GM19239 (cell line): ENCODE results near the gene ANXA7.

Source experiments
- DNase-seq: peaks from one replicate; pipeline ENCODE4 v3.0.0; 2011; ENCODE audit warnings: low spot score; ENCODE audit not compliant: insufficient read length
- FAIRE-seq: peaks from 2 replicates; lab custom pipeline; 2011; peaks lifted over from hg19 to GRCh38; lab: Jason Lieb, UNC

ANXA7 gene

DNA sequence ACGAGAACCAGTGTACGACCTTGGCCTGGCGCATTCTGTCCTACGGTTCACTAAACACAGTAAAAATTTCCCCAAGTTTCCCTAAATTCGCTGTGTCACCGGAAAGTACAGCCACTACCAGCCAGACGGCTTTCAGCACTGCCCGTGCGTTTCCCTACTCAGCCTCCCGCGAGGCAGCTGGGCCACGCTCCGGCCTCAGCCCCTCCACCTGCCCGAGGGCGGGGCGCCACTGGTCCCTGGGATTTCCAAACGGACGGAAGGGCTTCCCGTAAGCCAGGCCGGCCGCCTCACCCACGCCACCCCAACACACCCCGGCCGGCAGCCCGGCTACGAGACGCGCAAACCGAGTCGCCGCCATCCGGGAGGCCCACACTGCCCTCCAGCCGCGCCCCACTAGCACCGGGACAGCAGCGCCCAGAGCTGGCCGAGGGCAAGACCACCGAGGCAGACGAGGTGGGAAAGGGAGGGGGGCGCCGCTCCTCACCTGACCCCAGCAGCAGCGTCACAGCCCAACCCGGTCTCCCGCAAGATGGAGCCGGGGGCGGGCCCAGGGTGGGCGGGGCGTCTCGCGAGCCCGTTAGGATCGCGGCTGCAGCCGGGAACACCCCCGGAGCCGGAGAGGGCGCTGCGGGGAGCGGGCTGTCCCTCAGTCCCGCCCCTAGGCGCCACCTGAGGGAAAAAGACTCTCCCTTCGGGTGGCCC, at the start of gene ANXA7:
TSS of gene ANXA7 (minus strand) at position 531 of the 702 bp plus-strand sequence. CDS start 13,202 bp downstream, outside the sequence.
- FAIRE-seq (peak; percentile 58), DNase-seq (peak; percentile 92)

DNA sequence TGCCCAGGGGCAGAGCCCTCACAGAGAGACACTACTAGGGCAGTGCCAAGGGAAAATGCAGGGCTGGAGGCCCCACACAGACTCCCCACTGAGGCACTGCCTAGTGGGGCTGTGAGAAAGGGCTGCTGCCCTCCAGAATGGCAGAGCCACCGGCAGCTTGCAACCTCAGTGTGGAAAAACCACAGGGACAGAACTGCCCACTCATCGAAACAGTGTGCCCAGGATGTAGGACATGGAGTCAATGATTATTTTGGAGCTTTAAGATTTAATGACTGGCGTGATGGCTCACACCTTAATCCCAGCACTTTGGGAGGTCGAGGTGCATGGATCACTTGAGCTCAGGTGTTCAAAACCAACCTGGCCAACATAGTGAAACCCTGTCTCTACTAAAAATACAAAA, 47.0 kb upstream of the ANXA7 start:
- DNase-seq (no peak), FAIRE-seq (no peak)

DNA sequence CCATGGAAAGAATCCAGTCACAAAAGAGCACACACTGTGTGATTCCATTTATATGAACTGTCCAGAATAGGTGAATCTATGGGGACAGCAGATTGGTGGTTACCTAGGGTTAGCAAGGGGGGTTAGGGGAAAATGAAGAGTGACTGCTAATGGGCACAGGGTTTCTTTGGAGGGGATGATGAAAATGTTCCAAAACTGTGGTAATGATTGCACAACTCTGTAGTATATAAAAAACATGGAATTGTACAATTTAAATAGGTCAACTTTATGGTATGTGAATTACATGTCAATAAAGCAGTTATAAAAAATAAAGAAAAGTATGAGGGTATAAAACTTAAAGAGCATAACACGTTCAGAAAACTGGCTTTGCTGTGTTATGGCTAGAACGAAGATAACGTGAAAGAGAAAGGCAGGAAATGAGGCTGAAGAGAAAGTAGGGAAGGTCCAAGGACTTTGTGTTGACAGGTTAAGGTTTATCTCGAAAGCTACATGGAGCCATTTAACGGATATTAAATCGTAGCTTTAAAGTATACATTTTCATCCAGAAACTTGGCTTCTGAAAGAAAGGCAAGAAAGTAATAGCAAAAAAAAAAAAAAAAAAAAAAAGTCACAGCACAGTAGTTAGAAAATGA, 45.9 kb upstream of the ANXA7 start:
- no peak for DNase-seq
- no peak for FAIRE-seq

DNA sequence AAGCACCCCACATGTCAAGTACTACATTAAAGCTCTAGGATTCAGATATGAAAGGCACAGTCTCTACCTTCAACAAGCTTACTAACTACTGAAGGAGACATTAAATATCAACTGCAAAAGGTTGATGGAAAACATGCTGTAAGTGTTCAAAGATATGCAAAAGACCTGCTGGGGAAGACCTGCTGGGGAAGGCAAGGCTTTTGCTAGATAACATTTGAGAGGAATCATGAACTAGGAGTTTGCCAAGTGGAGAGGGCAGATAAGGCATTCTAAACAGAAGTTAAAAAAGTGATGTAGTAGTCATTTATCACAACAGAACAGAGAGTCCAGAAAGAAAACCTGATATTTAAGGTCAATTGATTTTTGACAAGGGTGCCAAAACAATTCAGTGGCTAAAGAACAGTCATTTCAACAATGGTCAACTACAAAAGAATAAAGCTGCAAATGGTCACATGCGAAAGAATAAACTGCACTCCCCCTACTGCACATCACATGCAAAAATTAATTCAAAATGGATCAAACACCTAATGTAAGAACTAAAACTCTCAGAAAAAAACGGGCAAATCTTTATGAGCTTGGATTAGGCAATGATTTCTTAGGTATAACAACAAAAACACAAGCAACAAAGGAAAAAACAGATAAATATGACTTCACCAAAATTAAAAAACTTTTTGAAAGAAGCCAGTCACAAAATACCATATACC, 42.5 kb upstream of the ANXA7 start:
- DNase-seq (no peak), FAIRE-seq (no peak)

DNA sequence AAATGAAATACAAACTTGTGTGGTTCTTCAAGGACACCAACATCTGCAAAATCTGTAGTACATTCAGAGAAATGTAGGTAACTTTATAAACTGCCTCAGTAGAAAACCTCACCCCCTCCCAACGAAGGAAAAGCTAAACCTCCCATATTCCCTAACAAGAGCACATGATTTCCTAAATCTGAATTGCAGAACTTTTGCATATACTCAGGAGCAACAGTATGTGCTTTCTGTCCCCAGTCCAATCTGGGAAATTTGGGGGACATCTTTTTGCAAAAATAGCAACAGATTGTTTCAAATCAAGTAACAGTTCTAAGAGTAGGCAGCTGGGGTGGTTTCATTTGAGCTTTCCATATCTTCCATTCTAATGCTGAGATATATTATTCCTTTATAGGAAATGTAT, 35.3 kb upstream of the ANXA7 start:
- FAIRE-seq = no peak

DNA sequence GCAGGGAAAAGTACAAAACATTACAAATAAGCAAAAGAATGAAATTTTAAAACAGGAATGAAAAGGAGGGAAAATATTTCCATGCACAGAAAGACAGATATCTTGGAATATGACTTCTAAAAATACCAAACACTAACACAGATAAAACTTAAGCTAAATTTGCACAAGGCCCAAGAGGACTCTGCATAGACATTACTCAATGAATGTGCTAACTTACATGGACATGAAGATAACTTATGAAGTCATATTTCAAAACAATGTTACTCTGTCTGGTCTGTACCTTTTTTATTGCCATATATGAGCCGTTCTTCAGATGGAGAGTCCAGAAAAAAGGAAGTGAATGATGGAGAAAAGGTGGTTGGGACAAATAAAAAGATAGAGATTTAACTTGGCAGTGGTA, 34.5 kb upstream of the ANXA7 start:
- no peak for FAIRE-seq
- DNase-seq = no peak

More for the DNA sequence above, 35.3 kb upstream of the ANXA7 start:
- DNase-seq = no peak

DNA sequence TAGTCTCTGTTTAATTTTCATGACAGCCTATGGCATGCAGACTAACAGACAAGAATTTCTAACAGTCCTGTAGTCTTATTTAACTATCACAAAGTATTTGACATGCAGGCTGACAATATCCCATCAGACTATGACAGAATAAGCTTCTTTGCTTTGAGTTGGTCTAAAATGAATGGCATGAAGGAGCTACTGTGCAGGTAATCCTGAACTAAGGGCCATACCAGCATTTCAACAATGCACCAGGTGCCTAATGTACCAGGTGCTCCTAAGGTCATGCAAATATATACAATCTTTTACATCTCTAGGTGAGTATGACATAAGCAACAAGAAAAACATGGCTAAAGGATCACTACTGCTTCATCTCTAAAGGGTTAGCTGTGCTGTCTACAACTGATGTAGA, 33.1 kb upstream of the ANXA7 start:
- FAIRE-seq (no peak), DNase-seq (no peak)

DNA sequence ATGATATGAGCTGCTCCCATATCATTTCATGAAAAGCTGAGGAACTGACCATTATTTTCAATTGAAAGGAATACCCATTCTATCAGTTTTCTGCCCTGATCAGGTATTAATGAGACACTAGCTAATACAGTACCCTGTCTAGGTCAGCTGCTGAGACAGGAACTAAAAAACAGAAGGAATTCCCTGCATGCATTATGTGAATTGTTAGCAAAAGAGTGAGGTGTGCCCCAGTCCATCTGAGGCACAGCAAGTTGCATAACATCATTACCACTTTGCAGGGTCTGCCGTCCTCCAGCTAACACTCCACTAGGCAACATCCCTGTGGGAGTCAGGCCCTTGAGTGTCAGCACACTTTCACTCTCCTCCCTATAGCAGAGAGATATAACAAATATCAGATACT, 30.6 kb upstream of the ANXA7 start:
- no peak for DNase-seq
- FAIRE-seq = no peak

DNA sequence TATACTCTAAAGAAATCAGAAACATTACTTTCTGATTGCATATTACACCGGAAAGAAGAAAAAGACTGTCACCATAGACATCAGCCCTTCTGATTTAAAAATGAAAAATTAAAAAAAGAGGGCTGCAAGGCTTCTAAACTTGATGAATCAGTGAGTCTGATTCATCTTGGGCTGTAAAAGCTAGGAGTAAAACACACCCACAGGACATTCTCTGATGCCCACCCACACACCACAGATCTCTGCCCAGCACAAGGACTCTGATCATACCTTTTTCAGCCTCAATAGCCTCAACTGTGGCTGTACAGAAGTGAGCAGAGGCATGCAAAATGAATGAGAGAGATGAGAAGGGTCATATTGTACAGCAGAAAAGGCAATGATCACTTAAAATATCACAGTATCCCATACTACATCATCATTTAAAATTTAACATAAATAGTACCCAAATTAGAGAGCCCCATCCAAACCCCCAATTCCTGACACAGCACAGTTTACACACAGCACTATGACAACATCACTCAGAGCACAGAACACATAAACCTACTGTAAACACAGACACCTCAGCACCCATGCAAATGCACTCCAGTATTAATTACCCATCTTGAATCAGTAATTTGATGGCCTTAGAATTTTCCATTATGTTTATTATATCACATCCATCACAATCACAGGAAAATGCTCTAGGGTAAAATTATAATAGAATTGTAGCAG, 25.9 kb upstream of the ANXA7 start:
- no peak for FAIRE-seq
- no peak for DNase-seq

DNA sequence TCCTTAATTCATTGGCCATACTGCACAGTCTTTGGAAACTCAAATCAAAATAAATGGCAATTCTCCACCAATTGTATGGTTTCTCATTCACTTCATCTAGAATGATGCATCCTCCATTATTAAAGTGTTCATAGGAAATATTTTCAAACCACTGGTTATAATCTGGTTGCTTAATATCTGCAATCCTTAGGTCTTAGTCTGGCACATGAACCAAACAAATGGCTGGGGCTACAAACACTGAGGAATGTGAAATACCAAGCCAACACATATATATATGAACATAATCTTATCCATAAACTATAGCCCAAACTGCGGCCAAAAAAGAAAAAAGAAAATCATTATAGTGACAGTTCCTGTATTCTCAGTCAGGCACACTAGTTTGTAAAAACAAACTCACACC, 25.2 kb upstream of the ANXA7 start:
- no peak for DNase-seq
- FAIRE-seq = no peak

DNA sequence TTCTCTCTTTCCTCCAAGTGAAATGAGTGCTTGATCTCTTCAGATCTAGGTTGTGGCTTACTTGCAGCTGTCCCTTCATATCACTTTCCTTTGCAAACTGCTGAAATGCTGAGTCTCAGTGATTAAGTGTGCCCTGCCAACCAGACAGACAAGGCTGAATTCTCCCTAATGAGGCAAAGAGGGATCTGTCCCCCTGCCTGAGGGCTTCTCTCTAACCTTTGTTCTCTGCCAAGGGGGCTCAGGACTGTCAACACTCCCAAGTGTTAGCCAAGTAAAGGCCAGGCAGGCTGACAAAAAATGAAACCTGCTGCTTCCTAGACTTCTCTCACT, 19.6 kb upstream of the ANXA7 start, which contains the start of gene MSS51:
TSS of gene MSS51 (minus strand) at position 24 of the 330 bp plus-strand sequence. CDS start 5,277 bp downstream, outside the sequence.
- DNase-seq (no peak), FAIRE-seq (no peak)

DNA sequence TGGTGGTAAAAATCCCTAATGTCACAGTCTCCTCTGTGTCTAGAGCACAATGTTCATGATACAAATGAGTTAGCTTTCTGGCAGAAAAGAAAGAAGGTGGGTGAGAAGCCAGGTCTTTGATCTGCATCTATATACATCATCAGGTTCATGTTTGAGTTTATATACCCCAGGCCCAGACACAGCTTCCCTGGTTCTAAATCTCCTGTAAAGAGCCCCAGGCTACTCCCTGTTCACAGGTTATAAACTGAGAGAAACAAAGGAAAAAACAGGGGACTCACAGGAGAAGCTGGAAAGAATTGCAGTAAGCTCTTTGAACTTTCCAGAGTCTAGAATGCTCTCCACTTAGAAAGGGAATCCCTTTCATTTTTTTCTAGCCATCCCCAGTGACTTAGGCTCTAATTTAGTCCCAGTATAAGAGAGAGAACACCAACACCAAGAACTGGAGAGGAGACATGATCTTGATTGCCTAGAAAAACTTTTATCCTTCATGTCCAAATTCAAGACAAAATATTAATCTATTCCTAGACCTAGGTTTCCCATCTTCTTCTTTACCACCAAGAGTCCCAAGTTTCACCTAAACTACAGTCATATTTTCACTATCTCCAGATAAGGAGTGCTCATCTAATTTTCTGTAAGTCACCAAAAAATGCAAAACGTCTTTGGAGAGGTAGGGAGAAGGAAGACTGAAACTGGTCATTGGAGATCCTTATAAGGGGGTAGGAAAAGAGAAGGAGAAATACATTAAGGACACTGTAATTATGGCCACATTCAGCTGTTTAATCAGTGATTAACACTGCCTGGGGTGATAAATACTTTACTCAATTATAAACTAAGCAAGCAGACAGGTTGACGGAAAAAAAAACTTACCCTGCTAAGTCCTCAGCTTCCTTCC, 19.0 kb upstream of the ANXA7 start:
- no peak for DNase-seq
- FAIRE-seq = no peak

DNA sequence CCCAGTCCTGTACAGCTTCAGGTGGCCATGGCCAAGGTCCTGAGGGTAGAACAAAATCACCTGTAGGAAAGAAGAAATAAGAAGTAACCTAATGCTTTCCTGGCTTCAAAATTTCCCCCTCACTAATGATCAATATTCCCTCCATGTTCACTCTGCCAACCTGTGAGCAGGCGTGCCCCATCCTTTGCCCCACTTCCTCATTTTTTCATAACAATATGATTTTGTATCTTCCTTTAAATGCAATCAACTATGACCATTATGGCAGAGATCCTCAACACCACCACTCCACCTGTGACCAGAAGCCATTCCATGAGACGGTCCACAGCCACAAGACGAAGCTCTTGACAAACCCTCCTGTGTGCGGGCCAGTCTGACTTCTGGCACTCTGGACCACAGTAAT, 12.5 kb upstream of the ANXA7 start:
- FAIRE-seq (no peak), DNase-seq (no peak)

DNA sequence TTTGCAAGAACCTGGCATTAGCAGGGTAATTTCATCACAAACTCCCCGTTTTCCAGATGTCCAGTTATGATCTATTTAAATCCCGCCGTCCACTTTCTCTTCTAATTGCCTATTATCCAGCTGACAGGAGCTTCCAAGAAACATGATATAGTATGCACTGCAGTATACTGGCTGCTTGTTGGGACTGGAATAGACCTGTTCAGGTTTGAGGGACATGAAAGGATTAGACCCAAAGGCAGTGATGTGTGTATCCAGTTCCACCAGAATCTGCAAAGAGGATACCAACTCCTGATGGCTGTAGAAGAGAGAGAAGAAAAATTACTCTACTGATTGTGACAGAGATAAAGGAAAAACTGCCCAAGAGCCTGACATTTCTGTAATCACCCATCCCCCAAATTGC, 10.6 kb upstream of the ANXA7 start:
- FAIRE-seq (no peak), DNase-seq (no peak)

DNA sequence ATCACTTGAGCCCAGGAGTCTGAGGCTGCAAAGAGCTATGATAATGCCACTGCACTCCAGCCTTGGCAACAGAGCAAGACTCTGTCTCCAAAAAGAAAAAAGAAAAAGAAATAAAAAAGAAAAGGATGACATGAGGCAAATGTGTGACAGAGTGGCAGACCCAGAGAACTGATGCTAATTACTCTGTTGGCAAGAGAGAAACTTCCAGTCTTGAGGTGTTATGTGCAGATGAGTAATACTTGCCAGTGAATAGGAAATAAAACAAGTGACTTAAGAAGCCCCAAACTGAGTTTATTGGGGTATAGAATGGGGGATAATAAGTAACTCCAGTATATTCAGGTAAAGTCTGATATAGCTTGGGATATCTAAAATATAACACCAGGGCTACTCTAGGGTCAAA, 9.5 kb upstream of the ANXA7 start:
- no peak for FAIRE-seq
- no peak for DNase-seq

DNA sequence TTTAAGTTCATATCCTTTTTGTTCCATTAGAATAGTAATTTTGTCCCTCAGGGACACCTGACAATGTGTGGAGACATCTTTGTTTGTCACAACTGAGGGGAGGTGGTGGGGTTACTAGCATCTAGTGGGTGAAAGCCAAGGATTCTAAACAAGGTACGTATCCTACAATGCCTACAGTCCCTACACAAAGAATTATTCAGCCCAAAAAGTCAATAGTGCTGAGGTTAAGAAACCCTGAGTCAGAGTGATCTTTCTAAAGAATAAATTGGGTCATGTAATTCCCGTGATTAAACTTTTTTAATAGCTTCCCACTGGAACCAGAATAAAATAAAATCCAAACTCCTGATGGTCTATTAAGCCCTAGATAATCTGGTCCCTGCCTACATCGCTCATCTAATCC, 2.7 kb upstream of the ANXA7 start:
- FAIRE-seq (no peak), DNase-seq (no peak)

DNA sequence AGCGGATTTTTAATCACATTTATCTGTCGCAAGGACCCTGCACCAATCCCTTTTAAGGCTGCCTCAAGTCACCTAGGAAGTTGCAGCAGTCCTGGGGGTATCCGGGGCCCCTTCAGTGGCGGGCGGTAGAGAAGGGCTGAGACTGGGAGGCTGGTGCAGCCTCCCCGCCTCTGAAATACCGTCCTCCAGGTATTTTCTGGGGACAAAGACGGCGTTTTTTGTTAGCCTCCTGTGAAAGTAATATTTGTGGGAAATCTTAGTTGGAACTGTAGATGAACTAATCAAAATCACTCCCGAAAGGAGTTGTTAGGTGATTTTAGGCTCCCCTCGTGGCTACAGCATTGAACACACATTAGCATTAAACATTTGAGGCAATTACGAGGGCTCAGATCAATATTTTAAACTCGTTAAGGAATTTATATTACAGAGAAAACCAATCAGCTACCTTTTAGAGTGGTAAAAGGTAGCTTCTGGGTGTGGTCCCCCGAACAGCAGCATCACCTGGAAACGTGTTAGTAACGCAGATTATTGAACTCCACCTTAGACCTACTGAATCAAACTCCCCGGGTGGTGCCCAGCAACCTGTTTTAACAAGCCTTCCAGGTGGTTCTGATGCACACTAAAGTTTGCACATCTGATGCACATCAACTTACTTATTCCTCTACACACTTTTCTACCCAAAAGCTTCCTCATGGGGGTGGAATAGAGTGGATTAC, 530 bp upstream of the ANXA7 start:
- no peak for DNase-seq
- no peak for FAIRE-seq

DNA sequence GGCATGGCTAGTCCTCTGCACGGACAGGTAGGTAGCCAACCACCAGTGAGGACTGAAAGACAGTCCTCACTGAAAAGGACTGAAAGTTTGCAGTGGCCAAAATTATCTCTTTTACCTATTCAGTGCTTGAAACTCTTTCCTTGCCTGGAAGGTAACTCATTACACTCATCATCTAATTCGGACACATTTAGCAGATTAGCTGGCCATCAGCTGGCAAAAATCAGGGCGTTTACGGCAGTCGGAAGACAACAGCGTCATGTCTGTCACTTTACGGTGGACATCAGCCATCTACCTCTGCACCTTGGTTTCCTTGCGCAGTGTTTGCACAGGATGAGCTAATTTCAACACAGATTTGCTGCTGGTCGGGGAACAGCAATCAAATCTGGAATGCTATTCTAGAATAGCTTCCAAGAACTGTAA, 740 bp downstream of the ANXA7 start:
- DNase-seq = peak; percentile 23
- FAIRE-seq = peak; percentile 72

DNA sequence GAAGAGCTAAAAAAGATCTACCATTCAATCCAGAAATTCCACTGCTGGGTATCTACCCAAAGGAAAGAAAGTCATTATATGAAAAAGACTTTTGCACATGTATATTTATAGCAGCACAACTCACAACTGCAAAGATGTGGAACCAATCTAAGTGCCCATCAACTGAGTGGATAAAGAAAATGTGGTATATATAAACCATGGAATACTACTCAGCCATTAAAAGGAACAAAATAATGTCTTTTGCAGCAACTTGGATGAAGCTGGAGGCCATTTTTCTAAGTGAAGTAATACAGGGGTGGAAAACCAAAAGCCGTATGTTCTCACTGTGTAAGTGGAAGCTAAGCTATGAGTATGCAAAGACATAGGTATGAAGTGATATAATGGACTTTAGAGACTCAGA, 3.0 kb downstream of the ANXA7 start:
- FAIRE-seq (no peak), DNase-seq (no peak)
